GM19025 (cell line): ENCODE measurements around the gene ARHGAP24.

Source experiments
- ATAC-seq: cut with Tn5 transposase; IDR thresholded peaks from one replicate; pipeline ENCODE4 v1.9.1; 2021; ENCODE audit warnings: mild to moderate bottlenecking, low read depth, moderate library complexity; ENCODE audit not compliant: unreplicated experiment

ARHGAP24 gene

GRCh38 chr4:85682391-85682790, 207.4 kb downstream of the ARHGAP24 start:
- ATAC-seq, result no peak

GRCh38 chr4:85684676-85685075, 209.7 kb downstream of the ARHGAP24 start:
- no peak for ATAC-seq

- no peak for ATAC-seq
Observed at GRCh38 chr4:85686398-85686797, 211.4 kb downstream of the ARHGAP24 start.

GRCh38 chr4:85688055-85688740, 213.2 kb downstream of the ARHGAP24 start:
- ATAC-seq, result no peak

- no peak for ATAC-seq
Observed at GRCh38 chr4:85696661-85697060, 221.7 kb downstream of the ARHGAP24 start.

- no peak for ATAC-seq
Observed at GRCh38 chr4:85697854-85698253, 222.9 kb downstream of the ARHGAP24 start.

- ATAC-seq, result no peak
Observed at GRCh38 chr4:85700362-85700761, 225.4 kb downstream of the ARHGAP24 start.

- ATAC-seq, result peak; percentile 98
Observed at GRCh38 chr4:85701861-85702321, 226.9 kb downstream of the ARHGAP24 start.

- ATAC-seq, result no peak
Observed at GRCh38 chr4:85703096-85703495, 228.1 kb downstream of the ARHGAP24 start.

- ATAC-seq, result peak; percentile 79
Observed at GRCh38 chr4:85707611-85708010, 232.7 kb downstream of the ARHGAP24 start.

- no peak for ATAC-seq
Observed at GRCh38 chr4:85708468-85708867, 233.5 kb downstream of the ARHGAP24 start.

- no peak for ATAC-seq
Observed at GRCh38 chr4:85713005-85713404, 238.1 kb downstream of the ARHGAP24 start.

GRCh38 chr4:85715991-85716737, 241.2 kb downstream of the ARHGAP24 start:
- no peak for ATAC-seq

GRCh38 chr4:85717351-85717750, 242.4 kb downstream of the ARHGAP24 start:
- no peak for ATAC-seq

GRCh38 chr4:85717847-85718246, 242.9 kb downstream of the ARHGAP24 start:
- no peak for ATAC-seq

- no peak for ATAC-seq
Observed at GRCh38 chr4:85720735-85721134, 245.8 kb downstream of the ARHGAP24 start.

GRCh38 chr4:85722401-85722800, 247.5 kb downstream of the ARHGAP24 start:
- ATAC-seq, result no peak

GRCh38 chr4:85722807-85723206, 247.9 kb downstream of the ARHGAP24 start:
- no peak for ATAC-seq

GRCh38 chr4:85724791-85725563, 250.0 kb downstream of the ARHGAP24 start:
- peak; percentile 31 for ATAC-seq

- peak; percentile 85 for ATAC-seq
Observed at GRCh38 chr4:85725721-85726170, 250.8 kb downstream of the ARHGAP24 start.

GRCh38 chr4:85726555-85726954, 251.6 kb downstream of the ARHGAP24 start:
- ATAC-seq, result no peak
